HG03558 (cell line): ENCODE measurements around the gene MRPS7.
A peak's percentile ranks its signal among the peaks of the same experiment; 100 is the strongest.
"Not testable (repeated sequence)": the region's sequence is repeated elsewhere in the genome, so short reads cannot be mapped to it uniquely, and the experiment has no call there.

Experiments
- ATAC-seq: cut with Tn5 transposase; IDR thresholded peaks from one replicate; pipeline ENCODE4 v1.9.1; 2021; ENCODE audit warnings: moderate number of reproducible peaks; ENCODE audit not compliant: unreplicated experiment; ENCODE audit errors: extremely low read depth

MRPS7 gene

GRCh38 chr17:75242461-75243042 lies 19.1 kb upstream of the MRPS7 start:
- no peak for ATAC-seq

DNA sequence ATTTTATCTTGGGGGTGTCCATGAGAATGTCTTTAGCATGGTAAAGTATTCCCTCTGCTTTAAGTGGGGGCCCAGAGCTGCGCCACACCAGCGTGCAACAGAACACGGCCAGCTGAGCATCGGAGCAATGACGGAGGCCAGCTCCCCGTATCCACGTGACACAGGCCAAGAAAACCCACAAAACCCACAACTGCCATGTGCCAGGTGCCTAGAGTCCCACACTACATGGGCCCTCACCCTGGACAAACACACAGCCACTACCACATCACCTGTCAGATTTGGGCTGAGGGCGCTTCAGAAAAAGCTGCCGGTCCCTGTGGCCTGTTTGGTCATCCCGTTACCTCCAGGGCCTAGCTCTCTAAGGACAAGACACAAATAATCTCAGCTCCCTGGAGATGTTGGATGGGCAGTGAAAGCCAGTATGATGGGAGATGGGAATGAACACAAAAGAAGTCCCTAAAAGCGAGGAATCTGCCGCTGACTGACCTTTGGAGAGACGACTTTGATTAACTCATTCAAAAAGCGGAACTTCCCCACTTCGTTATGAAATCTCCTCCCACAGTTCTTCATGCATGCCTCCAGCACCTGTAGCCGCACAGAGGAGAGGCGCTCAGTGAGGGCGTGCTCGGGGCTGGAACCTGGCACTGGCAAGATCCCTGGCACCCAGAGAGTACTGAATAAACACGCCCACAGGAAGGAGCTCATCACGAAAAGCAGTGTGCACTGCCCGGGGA lies 17.4 kb upstream of the MRPS7 start:
- no peak for ATAC-seq

DNA sequence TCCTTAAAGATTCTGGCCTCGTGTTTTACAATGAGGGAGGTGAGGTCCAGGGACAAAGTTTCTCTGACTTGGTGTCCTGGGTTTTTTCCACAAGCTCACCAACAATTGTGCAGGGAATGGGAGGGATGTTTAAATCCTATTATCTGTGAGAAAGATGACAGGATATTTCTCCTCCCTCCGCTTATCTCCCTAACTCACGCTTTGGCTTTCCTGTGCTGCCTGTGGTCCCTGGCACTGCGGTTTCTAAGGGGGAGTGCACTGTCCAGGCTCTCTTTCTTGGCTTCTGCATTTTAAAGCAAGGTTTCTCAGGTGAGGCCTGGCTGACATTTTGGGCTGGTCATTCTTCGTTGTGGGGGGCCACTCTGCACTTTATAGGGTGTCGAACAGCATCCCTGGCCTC lies 16.7 kb upstream of the MRPS7 start:
- ATAC-seq: no peak

GRCh38 chr17:75246404-75246803 lies 15.3 kb upstream of the MRPS7 start:
- ATAC-seq: no peak

DNA sequence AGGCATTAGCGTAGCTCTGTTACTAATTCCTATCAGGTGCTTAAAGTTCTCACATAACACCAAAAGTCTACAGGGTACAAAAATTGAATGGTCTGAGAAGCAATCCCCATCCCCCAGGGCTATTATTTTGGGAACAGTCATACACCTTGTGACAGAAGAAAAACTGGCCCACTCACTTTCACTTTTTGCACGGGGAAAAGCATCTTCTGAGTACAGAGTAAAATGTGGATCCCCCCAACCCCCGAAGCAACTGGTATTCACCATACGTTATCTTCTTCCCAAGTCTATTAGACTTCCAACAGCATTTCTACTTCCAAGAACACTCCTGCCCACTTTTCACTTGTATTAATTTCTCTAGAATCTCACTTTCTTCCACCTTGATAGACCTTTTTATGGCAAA lies 12.1 kb upstream of the MRPS7 start:
- no peak for ATAC-seq

GRCh38 chr17:75250009-75250471 lies 11.6 kb upstream of the MRPS7 start:
- ATAC-seq: peak; percentile 92

- no peak for ATAC-seq
Observed at GRCh38 chr17:75252039-75252816, 9.5 kb upstream of the MRPS7 start.

DNA sequence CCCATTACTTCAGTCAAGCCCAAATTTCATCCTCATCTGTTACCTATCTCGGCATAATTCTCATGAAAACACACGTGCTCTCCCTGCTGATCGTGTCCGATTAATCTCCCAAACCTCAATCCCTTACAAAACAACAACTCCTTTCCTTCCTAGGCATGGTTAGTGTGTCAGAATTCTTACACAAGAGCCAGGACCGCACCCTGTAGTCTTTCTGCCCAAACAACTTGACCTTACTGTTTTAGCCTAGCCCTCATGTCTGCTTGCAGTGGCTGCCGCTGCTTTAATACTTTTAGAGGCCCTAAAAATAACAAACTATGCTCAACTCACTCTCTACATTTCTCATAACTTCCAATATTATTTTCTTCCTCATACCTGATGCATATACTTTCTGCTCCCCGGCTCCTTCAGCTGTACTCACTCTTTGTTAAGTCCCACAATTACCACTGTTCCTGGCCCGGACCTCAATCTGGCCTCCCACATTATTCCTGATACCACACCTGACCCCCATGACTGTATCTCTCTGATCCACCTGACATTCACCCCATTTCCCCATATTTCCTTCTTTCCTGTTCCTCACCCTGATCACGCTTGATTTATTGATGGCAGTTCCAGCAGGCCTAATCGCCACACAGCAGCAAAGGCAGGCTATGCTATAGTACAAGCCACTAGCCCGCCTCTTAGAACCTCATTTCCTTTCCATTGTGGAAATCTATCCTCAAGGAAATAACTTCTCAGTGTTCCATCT lies 5.6 kb upstream of the MRPS7 start:
- ATAC-seq: not testable (repeated sequence)

DNA sequence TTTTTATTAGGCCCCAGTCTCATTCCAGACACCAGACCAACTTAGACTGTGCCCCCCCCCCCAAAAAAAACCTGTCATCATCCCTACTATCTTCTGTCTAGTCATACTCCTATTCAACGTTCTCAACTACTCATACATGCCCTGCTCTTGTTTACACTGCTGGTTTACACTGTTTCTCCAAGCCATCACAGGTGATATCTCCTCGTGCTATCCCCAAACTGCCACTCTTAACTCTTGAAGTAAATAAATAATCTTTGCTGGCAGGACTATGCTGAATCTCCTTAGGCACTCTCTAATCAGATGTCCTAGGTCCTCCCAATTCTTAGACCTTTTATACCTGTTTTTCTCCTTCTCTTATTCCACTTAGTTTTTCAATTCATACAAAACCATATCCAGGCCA lies 4.5 kb upstream of the MRPS7 start:
- not testable (repeated sequence) for ATAC-seq

GRCh38 chr17:75260641-75261335 lies 891 bp upstream of the MRPS7 start:
- no peak for ATAC-seq

GRCh38 chr17:75262112-75262606 lies 480 bp downstream of the MRPS7 start:
- no peak for ATAC-seq

DNA sequence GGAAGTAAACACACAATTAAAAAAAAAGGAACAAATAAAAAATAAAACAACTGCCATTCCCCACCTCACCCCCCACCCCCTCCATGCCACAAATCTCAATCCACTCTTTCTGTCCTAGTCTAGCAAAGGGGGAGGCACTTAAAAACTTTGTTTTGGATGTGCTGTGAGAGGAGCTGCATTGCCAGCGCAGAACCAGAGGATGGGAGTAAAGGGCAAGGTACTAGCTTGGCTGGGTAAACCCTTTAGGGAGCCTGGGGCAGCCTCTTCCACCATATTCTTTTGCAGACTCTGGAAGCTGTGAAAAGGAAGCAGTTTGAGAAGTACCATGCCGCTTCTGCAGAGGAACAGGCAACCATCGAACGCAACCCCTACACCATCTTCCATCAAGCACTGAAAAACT lies 1.4 kb downstream of the MRPS7 start:
- ATAC-seq: no peak

DNA sequence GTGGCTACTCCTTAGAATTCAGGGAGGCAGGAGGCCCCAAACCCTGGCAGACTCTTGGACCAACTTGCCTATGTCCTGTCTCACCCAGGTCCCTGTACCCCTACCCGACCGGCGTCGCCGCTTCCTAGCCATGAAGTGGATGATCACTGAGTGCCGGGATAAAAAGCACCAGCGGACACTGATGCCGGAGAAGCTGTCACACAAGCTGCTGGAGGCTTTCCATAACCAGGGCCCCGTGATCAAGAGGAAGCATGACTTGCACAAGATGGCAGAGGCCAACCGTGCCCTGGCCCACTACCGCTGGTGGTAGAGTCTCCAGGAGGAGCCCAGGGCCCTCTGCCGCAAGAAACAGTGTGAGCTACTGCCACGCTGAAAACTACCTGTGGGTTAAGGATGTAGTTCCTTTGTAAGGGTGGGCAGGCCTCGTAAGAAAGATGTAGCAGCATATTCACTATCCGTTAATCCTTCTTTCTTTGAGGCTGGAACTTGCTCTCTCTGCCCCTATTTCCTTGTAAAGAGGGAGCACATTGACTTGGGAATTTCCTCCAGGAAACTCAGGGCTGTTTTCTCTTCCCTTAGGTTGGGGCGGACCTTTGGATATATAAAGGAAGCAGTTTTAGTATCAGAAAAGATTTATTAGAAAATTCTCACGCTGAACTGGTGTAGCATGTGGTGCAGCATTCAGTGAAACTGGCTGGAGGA lies 4.1 kb downstream of the MRPS7 start:
- ATAC-seq: no peak

GRCh38 chr17:75266316-75267152 lies 4.9 kb downstream of the MRPS7 start:
- no peak for ATAC-seq

- ATAC-seq: no peak
Observed at GRCh38 chr17:75267153-75267410, 5.4 kb downstream of the MRPS7 start.

- ATAC-seq: no peak
Observed at GRCh38 chr17:75267411-75268232, 5.9 kb downstream of the MRPS7 start.

GRCh38 chr17:75269844-75270217 lies 8.2 kb downstream of the MRPS7 start:
- ATAC-seq: no peak
